HG03432 (cell line): ENCODE results near the gene GPR65.

Source experiments
- ATAC-seq: cut with Tn5 transposase; IDR thresholded peaks from one replicate; pipeline ENCODE4 v1.9.1; 2021; ENCODE audit warnings: mild to moderate bottlenecking, moderate library complexity; ENCODE audit not compliant: unreplicated experiment

The GPR65 gene

DNA sequence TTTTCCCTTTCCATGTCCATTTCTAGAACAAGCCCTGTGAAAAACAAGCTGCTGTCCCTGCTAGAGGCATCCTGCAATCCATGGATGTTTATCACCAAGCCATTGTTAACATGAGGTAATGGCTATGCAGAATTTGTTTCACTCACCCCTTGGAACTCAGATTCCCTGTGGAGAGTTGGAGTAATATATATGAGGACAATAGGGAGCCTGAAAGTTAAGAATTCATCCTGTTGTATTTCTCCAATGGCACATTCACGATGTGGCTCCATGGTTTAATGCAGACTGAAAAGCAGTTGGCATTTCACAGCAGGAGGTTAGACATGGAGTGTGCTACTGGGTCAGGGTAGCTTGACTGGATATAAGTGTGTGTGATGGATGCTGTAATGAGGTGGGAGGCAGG is 32.4 kb downstream of the GPR65 start:
- ATAC-seq = no peak

DNA sequence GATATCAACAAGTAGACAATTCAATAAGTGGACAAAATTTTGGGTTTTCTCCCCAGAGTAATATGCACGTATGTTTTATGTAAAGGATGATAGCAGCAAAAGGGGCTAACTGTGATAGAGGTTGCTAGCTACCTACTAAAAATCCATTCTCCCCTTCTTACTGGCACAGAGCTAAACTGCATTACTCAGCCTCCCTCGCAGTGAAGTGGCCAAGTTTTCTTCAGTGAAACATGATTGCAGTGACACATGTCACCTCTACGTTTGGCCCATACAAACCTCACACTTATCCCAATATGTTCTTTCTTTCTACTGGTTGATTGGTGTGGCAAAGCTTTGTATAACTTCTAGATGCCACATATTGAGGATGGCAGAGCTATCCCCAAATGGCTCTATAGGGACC is 34.3 kb downstream of the GPR65 start:
- ATAC-seq = no peak

DNA sequence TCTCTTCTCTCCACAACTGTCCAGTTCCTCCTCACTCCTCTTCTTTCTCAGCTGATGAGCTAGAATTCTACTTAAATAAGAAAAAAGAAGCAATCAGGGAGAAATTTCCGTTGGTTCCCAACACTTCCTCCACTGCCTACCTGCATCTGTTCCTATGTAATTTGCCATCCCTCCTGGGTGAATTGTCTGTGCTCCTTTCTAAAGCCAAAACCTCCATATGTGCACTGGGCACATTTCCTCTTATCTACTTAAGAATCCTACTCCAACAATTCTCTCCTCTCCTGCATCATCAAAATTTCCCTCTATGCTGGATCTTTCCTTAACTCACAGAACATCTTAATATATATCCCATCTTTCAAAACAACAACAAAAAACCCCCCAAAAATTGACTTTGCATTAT is 35.2 kb downstream of the GPR65 start:
- no peak for ATAC-seq

DNA sequence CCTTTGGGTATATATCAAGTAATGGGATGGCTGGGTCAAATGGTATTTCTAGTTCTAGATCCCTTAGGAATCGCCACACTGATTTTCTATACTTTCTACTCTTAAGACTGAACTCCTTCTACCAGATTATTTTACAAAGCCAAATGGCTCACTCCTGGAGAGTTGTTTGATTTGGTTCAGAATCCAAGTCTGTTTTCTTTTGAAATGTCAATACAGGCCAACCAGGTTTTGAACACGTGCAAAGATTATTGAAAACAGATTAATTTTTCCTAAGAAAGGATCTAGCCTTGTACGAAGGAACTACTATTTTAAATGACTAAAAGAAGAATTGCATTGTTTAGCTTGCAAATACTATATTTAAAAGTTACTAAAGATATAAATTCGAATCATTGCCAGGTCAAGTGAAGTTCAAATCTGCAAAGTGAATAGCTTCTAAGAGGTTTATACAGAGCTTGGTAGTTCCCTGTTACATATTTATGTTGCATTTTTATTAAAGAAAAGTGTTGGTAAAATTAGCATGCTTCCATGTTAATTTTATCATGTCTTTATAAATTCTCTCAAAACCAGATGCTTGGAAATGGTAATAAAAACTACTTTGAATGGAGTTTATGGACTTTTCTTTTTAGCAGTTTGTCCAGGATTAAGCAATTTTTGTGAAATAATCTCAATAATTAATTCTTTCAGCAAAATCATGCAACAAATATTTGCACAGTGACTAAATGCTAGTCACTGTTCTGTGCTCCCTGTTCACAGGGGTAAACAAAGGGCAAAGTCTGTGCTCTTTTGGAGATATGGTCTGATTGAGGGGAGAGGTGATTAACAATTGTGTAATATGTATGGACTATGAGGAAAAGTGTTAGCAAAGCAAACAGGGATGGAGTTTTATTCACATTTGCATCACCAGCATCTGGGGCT is 38.9 kb downstream of the GPR65 start:
- ATAC-seq = no peak

DNA sequence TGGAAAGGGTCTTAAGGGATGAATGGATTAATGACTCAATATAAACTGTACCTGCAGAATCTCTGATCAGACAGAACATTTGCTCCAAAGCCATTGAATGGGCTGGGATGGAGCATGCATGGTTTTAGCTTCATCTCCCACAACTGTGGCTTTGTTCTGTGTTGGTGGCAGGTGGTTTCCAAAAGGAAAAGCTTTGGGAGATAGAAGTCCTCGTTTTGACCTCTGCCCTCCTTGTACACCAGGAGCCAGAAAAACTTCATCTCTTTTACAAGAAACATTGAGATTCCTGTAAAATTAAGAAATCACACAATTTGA is 39.5 kb downstream of the GPR65 start:
- ATAC-seq = no peak

DNA sequence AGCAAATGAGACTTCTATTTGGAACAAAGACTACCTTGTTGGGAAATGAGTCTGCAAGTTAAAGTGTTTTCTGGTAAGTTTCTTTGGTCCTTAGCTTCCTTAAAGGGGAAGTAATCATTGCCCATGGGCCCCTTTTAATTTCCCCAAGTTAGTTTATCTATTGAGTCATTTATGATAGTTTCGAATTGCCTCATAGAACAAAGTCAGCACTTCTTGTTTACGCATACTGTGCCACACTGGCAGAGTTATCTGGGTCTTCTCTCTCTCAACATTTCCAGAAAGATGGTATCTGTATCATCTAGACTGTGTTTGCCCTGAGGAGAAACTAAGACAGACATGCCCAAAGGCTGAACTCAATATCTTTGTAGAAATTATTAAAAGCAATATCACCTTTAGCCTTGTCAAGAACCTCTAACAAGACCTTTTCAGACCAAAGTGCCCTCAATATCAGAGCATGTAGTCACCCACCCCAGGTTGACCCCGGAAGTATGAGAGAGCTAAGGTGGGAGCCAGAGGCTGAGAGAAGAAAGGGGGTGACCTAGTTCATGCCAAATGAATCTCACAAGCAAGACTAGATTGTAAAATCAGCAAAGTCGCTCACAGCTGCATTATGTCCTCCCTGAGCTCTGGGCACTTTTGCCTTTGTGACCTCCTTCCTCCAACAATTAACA is 40.0 kb downstream of the GPR65 start:
- ATAC-seq = peak; percentile 94

DNA sequence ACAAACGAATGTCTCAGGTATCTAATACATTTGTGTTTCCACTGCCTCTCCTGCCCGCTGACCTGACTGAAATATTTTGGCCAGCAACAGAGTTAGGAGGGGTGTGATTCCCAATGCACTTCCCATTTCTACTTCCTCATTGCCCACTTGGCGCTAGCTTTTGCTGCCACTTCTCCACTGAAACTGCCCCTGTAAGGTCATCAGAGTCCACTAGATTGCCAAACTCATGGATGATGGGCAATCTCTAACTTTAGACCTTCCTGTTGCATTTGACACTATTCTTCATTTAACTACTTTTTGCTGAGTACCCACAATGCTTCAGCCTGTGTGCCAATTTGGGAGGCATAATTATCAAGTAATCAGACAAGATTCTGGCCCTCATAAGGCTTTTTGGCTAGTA is 40.8 kb downstream of the GPR65 start:
- no peak for ATAC-seq

DNA sequence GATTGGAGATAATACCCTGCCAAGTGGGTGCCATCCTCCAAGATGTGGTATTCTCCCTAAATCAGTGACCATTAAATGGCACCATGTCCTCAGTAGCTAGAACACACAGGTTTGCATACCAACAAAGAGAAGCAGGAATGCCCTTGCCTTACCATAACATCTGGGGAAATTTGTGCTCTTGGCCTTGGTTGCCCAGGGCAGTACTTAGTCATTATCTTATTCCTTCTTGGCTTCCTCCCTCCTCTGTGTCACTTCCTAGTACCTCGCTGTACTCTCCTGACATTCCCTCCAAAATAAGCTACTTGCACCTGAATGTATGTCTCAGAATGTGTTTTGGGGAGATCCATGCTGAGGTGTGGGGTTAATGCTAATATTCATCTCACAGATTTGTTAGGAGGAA is 43.4 kb downstream of the GPR65 start:
- ATAC-seq = no peak

DNA sequence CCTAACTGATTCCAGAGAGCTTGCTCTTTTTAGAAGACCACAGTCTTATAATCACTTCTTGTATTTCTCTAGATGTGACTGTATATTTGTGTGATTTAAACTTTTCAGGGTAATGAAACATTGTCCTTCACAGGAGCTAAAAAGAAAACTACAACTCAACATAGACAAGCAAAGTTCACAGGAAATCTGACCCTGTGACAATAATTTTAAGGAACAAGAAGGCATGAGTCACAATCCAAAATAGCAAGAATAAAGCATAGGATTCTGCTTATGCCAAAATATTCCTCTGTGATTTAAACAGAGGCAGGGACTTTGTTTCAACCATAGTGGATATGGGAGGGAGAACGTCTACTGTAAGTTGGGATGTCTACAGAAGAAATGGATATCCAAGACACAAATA is 44.3 kb downstream of the GPR65 start:
- no peak for ATAC-seq

DNA sequence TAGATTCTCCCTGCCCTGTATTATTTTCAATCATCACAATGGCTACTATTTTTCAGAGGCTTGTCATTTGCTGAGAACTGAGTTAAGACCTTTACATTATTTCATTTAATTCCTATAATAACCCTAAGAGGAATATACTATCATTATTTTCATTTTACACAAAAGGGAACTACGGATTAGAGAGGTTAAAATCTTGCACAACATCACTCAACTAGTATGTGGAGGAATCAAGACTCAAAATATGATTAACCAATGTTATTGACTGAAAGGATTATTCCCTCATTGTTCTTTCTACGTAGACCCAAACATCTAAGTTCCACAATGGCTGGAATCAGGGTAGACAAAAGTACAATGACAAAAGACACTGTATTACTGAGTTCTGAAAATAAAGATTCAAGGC is 45.0 kb downstream of the GPR65 start:
- ATAC-seq = no peak

DNA sequence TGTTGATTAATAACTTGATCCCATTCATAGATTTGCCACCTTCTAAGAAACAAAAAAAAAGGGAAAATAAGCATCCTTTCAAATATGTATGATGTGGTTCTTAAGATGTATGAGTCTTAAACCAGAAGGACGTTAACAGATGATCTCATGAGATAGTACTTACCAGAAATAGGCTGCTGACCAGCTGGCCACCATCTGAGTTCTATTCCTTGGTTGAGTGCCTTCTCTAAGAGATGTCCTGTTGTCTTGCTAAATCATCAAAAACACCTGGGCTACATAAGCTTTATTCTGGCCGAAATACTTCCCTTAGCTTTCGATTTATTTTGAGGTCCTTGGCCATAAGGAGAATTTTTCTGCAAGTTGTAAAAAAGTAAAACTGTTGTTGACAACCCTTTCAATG is 55.6 kb downstream of the GPR65 start:
- no peak for ATAC-seq

DNA sequence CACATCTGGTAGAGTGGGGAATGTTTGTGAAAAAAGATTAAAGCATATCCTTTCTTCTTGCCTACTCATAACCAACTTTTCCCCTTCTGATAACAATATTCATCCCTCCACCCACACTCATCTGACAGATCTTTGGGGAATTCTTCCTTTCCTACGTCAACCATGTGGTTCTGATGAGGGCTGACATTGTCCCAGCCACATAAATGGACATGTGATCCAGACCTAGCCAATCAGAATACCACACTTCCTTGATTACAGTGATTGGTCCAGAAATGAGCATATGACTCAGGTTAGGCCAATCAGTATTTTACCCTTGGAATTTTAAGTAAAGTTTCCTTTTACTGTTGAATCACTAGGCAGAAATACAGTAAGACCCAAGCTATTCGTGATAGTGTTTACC is 58.9 kb downstream of the GPR65 start:
- ATAC-seq = no peak
